Activated CD8-positive, alpha-beta memory T cell treated with anti-CD3 and anti-CD28 coated beads, Interleukin-2, amount 50 U/mL, for 4 hours (primary cell): ENCODE data around the gene MAP3K3.

ENCODE experiments used
- DNase-seq: peaks from one replicate; pipeline ENCODE4 v3.0.0-alpha.2; 2020

MAP3K3 gene

DNA sequence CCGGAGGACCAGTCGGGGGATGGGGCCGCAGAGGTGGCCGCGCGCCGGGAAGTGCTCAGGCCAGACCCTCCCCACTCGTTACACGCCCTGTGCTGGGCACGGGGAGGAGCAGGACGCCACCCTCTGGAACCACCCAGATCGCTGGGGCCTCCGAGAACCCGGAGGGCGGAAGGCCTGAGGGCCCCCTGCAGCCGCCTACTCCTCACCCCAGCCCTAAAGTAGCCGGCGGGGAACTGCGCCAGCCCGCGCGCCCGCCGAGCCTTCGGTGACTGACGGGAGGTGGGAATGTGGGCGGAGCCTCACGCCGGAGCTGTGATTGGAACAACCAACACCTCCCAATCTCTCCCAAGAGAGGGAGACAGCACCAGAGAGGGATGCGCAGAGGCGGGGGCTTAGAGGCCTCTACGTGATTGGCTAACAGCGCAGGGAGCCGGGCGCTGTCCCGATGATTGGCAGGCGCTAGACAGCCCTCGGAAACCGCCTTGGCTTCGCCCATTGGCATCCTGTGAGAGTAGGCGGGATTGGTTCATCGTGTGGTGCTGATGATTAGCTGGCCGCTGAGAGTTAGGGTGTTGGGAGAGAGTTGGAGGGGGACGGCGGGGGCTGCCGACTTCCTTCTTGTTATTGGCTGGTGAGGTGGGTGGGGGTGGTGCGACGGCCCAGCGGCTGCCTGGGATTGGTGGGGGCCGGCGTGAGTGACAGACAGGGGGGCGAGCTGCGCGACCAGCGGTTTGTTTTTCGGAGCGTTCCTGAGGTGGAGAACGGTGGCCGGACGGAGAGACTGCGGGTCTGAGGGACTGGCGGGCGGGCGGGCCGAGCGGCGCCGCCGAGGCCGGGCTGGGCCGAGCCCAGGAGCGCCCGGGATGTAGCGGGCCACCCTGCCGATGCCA lies at the start of gene MAP3K3:
TSS of gene MAP3K3 (plus strand) at position 734 of the 890 bp plus-strand sequence. CDS start 343 bp downstream, outside the sequence.
- DNase-seq: peak; percentile 93

DNA sequence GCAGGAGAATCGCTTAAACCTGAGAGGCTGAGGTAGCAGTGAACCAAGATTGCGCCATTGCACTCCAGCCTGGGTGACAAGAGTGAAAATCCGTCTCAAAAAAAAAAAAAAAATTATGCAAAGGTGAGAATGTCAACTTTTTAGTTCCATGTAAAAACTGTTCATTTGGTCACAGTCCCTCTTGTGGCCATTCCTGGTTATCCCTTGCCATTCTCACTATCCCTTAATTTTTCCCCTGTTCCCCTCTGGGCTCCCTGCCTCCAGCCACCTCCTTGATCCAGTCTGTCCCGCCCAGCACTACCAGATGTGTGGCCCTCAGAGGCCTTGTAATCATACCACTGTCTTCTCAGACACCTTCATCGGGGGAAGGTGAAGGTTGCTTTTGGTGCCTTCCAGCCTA lies 48.6 kb upstream of the MAP3K3 start:
- no peak for DNase-seq

- no peak for DNase-seq
These were observed 44.0 kb upstream of the MAP3K3 start for GRCh38 chr17:63578027-63578768.

DNA sequence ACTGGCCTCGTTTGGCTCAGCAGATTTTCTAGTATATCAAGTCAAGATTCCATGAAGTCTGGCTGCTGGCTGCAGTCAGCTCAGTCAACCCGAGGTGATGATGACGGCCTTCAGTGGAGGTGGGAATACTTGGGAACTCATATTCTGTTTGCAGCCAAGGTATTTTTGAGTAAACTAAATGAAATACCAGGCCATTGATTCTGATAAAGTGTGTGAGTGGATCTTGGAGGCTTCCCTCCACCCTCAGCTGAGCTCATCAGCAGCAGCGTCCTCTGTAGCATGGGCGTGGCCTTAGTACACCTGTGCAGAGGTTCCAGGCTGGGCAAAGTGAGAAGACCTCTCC lies 43.5 kb upstream of the MAP3K3 start:
- DNase-seq: no peak

DNA sequence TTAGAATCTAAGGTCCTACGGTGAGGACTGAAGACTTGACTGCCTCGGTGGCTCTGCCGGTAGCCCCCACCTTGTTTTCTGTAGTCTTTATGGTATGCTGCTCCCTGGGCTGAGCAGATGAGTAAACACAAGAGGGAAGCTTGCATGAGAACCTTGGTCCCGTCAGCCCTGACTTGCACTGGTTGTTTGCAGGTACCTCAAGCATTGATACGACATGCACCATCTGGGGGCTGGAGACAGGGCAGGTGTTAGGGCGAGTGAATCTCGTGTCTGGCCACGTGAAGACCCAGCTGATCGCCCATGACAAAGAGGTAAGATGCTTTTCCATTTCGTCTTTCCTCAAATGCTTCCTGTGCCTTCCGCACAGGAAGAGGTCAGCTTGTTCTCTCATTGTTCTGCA lies 42.6 kb upstream of the MAP3K3 start:
- no peak for DNase-seq

DNA sequence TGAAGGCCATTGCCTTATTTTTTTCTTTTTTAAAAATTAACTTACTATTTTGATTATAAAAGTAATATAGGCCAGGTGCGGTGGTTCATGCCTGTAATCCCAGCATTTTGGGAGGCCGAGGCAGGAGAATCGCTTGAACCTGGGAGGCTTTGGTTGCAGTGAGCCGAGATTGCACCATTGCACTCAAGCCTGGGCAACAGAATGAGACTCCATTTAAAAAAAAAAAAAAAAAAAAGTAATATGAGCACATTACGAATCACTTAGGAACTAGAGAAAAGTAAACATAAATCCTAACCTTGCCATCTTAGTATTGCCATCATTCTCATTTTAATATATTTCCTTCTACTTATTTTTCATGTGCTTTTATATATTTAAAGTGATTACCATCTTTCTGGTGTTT lies 34.4 kb upstream of the MAP3K3 start:
- DNase-seq: no peak

- no peak for DNase-seq
These were observed 33.4 kb upstream of the MAP3K3 start for GRCh38 chr17:63588797-63589196.

DNA sequence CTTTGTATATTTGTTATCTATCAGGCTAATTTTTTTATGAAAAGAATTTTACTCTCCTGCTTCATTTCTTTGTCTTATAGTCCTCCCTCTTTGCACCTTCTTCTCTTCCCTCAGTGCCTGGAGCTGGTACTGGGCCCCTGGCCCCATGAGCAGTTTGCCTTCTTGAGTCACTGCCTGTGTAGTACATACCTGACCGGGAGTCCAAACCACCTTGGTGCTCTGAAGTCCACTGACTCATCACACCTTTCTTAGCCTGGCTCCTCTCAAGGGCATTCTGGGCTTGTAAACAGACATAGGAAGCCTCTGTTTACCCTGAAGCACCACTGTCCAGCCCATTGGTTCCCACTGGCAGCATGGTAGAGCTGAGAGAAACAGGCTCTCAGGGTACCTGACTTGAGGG lies 32.6 kb upstream of the MAP3K3 start:
- no peak for DNase-seq

- DNase-seq: no peak
These were observed 29.4 kb upstream of the MAP3K3 start for GRCh38 chr17:63592797-63593196.

DNA sequence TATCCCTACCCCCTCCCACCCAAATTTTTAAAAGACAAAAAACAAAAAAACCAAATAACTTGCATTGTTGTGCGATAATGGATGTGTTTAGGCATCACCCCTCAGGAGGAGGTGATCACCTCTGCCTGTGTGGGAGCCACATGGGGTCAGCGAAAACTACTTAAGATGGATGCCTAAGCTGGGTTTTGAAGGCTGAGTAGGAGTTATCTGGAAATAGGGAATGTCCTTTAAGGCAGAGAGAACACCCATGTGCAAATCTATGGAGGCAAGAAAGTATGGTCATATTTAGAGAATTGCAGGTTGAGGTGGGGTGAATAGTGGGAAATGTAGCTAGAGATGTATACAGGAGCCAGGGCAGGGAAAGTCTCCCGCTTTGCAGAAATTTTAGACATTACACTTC lies 27.1 kb upstream of the MAP3K3 start:
- DNase-seq: no peak

GRCh38 chr17:63596856-63597586 lies 25.2 kb upstream of the MAP3K3 start:
- no peak for DNase-seq

GRCh38 chr17:63598281-63598680 lies 23.9 kb upstream of the MAP3K3 start:
- no peak for DNase-seq

- peak; percentile 75 for DNase-seq
These were observed 21.4 kb upstream of the MAP3K3 start, which contains the start of gene TACO1 for GRCh38 chr17:63600569-63601438. TSS of gene TACO1 (plus strand) at chr17:63600895. CDS start at chr17:63601084, 189 bp downstream.

DNA sequence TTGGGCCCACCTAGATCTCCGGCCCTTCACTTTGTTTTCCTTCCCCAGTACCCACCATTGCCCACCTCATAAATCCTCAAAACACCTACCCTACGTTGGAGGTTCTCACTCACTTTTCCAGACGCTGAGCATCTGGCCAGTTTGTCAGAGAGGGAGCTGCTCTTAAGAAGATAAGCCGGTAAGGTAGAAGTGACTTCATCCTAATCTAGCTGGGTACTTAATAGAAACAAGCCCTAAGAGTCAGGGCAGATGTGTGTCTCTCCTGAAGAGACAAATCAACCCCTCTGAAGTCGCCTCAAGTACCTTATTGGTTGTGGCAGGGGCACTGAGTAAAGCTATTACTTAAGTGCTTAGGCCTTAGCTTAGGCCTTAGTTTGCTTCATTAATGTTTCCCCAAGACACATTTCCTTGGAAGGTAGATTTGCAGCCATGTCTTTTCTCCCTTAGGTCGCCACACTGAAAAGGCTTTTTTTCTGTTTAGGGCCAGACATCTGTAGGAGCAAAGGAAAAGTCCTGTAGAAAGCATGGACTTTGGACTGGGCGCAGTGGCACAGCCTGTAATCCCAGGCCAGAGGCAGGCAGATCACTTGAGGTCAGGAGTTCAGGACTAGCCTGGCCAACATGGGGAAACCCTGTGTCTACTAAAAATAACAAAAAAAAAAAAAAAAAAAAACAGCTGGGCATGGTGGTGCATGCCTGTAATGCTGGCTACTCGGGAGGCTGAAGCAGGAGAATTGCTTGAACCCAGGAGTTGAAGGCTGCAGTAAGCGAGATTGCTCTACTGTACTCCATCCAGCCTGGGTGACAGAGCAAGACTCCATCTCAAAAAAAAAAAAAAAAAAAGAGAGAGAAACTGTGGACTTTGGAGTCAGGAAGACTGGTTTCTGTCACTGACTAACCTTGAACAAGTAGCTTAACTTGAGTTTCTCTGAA lies 20.5 kb upstream of the MAP3K3 start:
- no peak for DNase-seq

DNA sequence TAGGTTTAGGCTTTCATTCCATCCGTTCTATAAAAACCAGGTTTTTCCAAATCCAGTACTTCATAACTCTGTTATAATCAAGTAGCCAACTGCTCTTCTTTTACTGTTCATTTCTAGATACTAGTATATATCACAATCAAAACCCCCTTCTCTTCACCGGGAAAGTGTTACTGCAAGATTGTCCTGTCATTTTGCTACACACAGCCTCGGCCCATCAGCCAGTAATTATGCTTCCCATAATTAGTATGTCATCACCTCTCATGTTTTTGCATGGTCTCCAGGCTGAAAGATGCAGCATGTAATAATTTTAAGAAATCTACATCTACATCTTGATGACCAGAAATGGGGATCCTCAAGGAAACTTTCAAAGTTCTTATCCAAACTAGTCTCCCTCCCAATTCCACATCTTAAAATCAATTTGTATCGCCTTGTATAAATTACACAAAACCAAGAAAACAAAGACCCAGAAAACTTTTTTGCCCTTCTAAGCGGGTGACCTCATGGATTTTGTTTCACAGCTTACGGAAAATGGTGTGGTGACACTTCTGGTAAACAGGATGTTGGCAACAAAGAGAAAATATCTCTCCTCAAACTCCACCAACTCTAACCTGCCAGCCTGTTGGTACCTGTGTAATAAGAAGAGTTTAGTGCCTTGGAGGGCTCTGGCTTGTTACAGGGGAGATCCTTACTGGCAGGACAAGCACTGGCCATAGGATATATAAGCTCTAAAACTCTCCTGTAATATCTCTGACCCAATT lies 12.2 kb upstream of the MAP3K3 start:
- DNase-seq: no peak

- DNase-seq: no peak
These were observed 11.4 kb upstream of the MAP3K3 start for GRCh38 chr17:63610854-63611253.

DNA sequence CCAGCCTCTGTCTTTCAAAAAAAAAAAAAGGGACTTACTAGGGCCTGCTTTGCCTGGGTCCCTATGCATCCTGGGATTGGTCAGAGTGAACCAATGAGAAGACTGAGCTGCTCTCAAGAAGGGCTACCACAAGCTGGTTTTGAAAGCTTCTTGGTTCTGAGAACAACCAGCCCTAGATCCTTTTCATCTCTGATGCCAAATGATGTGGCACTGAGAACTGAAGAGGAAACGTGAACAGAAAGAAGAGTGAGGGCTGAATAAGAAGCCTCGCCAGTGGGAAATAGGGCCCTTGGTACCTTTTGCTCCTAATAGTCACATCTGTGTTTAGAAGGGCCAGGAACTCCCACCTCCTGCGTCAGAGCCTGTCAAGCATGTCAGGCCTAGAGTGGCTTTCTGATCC lies 10.9 kb upstream of the MAP3K3 start:
- DNase-seq: no peak

DNA sequence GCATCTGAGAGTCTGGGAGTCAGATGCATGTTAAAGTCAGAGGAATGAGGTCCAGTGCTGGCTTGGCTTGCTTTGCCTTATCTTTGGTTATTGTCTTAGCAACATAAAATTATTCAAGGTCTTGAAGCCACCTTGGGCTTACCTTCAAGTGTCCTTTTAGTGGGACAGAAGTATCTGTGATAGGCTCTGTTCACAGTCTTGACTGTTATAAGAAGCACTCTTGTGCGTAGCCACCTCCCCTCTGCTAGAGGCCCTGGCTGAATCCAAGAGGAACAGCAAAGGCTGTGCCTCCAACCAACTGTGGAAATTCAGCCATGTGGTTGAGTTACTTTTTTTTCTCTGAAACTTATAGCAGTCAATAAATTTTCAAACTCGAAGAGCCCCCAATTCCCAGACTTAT lies 8.6 kb upstream of the MAP3K3 start:
- no peak for DNase-seq

GRCh38 chr17:63621229-63621683 lies 961 bp upstream of the MAP3K3 start:
- DNase-seq: no peak
